ENCODE measurements around the gene ZFYVE27. TPM values are rescaled to one million over a fixed set of nuclear protein-coding genes. Genes with fewer than 3 reads are reported as not detected.
"Not testable (repeated sequence)": the region's sequence is repeated elsewhere in the genome, so short reads cannot be mapped to it uniquely, and the experiment has no call there.

The ZFYVE27 gene, protein sequence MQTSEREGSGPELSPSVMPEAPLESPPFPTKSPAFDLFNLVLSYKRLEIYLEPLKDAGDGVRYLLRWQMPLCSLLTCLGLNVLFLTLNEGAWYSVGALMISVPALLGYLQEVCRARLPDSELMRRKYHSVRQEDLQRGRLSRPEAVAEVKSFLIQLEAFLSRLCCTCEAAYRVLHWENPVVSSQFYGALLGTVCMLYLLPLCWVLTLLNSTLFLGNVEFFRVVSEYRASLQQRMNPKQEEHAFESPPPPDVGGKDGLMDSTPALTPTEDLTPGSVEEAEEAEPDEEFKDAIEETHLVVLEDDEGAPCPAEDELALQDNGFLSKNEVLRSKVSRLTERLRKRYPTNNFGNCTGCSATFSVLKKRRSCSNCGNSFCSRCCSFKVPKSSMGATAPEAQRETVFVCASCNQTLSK
- total RNA-seq: 39.1 and 59.8 TPM in 2 replicates
- polyA plus RNA-seq: 50.7 and 52.8 TPM in 2 replicates

DNA sequence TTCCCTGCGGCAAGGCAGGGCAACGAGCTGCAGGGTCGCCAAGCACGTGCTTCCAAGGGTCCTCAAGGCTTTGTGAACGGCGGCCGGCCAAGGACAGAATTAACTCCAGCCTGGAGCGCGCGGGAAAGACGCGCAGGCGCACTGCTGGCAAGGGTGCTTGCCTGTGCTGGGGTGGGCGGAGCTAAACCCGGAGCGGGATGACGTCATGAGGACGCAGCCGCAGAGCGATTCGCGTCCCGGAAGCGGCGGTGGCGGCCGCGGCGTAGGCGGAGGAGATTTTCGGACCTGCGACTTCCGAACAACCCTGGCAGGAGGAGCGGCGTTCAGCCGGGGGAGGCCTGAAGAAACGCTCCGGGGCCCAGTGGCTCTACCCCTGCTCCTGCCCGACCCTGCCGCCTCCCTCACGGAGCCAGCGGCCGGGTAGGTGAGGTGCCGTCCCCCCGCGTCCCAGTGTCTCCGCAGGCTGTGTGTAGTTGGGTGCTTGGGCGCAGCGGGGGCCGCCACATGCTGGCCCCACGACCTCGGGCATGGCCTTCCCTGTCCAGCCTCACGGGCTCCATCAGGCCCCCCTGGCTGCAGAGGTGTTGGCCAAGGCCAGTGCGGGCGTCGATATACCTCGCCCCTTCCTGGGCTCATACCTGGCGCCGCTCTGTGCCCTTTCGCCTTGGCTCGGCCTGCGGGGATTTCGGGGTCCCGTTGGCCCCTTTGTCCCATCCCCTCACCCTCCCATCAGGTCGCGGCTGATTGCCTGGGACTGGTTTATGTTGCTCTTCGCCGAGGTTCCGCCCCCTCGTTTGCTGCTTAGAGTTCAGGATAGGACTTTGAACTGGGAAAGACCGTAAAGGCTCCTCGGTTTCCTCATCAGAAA is at the start of gene ZFYVE27:
ZFYVE27 (plus strand) TSS at position 227 of the 868 bp plus-strand sequence. CDS start 1,350 bp downstream, outside the sequence.
- Histone ChIP-seq H3K36me3 (peaks cover 2% of the 10 kb centered on the region), H3K27ac (peak within 1 kb of the TSS; percentile 94), H3K27me3 (peaks cover 4% of the 10 kb centered on the region), H3K4me1 (ENCODE audit: low read depth) (peaks cover 20% of the 10 kb centered on the region), H3K4me3 (peak within 1 kb of the TSS; percentile 72), H3K9me3 (ENCODE audit: low read depth) (no peaks in the 10 kb centered on the region)
- TF ChIP-seq CTCF (IDR thresholded peaks at IDR 0.05; ENCODE audit: low read depth, low read length): no peak
- DNase-seq (ENCODE audit: low read depth in 1 of 2, low spot score in 1 of 2): peak; percentile 96 to 97

GRCh38 chr10:97687785-97688781 is 48.8 kb upstream of the ZFYVE27 start:
- Histone ChIP-seq H3K27ac (peak overlapping the region; percentile 93), H3K9me3 (ENCODE audit: low read depth) (no peaks in the 10 kb centered on the region), H3K36me3 (no peaks in the 10 kb centered on the region), H3K27me3 (no peaks in the 10 kb centered on the region), H3K4me3 (peak overlapping the region; percentile 14), H3K4me1 (ENCODE audit: low read depth) (peaks cover 11% of the 10 kb centered on the region)
- no peak for TF ChIP-seq CTCF (IDR thresholded peaks at IDR 0.05; ENCODE audit: low read depth, low read length)
- DNase-seq (ENCODE audit: low read depth in 1 of 2, low spot score in 1 of 2): peak in 1 of 2 donors; percentile 63

DNA sequence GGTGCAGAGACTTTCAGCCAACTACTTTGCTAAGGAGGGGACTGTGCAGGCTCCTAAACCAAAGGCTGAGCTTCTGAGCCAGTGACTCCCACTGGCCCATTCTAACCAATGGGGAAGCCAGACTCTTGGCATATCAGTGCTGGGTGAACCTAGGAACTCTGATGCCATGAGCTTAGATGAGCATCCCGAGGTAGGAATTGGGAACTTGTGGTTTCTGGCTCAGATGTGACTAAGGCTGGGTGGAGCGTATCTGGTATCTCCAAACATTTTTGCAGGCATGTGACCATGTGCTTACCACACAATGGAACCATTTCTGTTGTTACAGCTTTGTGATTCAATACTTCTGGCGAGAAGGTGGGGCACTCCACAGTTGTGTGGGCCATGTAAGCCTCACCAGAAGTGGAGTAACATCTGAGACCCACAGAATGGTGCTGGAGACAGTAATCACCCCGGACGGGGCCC is 47.3 kb upstream of the ZFYVE27 start:
- peaks cover 11% of the 10 kb centered on the region for H3K4me1 ChIP-seq (ENCODE audit: low read depth)
- H3K36me3 ChIP-seq: no peaks in the 10 kb centered on the region
- DNase-seq (ENCODE audit: low read depth in 1 of 2, low spot score in 1 of 2): peak in 1 of 2 donors; percentile 93
- TF ChIP-seq CTCF (IDR thresholded peaks at IDR 0.05; ENCODE audit: low read depth, low read length): no peak
- no peak overlapping the region for H3K4me3 ChIP-seq
- no peak overlapping the region for H3K27ac ChIP-seq
- no peaks in the 10 kb centered on the region for H3K9me3 ChIP-seq (ENCODE audit: low read depth)
- no peaks in the 10 kb centered on the region for H3K27me3 ChIP-seq

- H3K4me3 ChIP-seq: no peak overlapping the region
- H3K9me3 ChIP-seq (ENCODE audit: low read depth): no peaks in the 10 kb centered on the region
- H3K36me3 ChIP-seq: no peaks in the 10 kb centered on the region
- DNase-seq (ENCODE audit: low read depth in 1 of 2, low spot score in 1 of 2): no peak
- peaks cover 11% of the 10 kb centered on the region for H3K4me1 ChIP-seq (ENCODE audit: low read depth)
- no peaks in the 10 kb centered on the region for H3K27me3 ChIP-seq
- TF ChIP-seq CTCF (IDR thresholded peaks at IDR 0.05; ENCODE audit: low read depth, low read length): no peak
- H3K27ac ChIP-seq: no peak overlapping the region
Observed at GRCh38 chr10:97690133-97690532, 46.8 kb upstream of the ZFYVE27 start.

GRCh38 chr10:97698072-97698655 is 38.8 kb upstream of the ZFYVE27 start:
- H3K4me1 ChIP-seq (ENCODE audit: low read depth); H3K9me3 ChIP-seq (ENCODE audit: low read depth); H3K27ac ChIP-seq; H3K27me3 ChIP-seq; H3K4me3 ChIP-seq; H3K36me3 ChIP-seq; DNase-seq (ENCODE audit: low read depth in 1 of 2, low spot score in 1 of 2): not testable (repeated sequence)
